K562 (cell line): ENCODE results near the gene CAB39.

Source experiments
- BRCA1 ChIP-seq, 2 experiments: fragments of 450-650 bp in 1 of 2; sonication (generic) in 1 of 2; formaldehyde crosslinking in 1 of 2; IDR thresholded peaks; 2 replicates each; pipeline versions ENCODE4 v1.5.0 to v1.6.1; 2017 to 2020; ENCODE audit warnings: mild to moderate bottlenecking in 1 of 2, missing genetic modification reagents in 1 of 2
- EZH2 ChIP-seq: IDR thresholded peaks from 2 replicates; pipeline ENCODE4 v1.6.1; 2012; ENCODE audit warnings: low read depth, mild to moderate bottlenecking, inconsistent platforms, low read length, borderline replicate concordance
- LEF1 ChIP-seq: fragments of 450-650 bp; IDR thresholded peaks from 2 replicates; pipeline ENCODE4 v1.6.1; 2016; ENCODE audit warnings: mild to moderate bottlenecking
- MTF1 ChIP-seq: fragments of 250-450 bp; sonication (Bioruptor Pico); IDR thresholded peaks from 2 replicates; pipeline ENCODE4 v1.9.0; 2021; ENCODE audit warnings: moderate library complexity, mild to moderate bottlenecking, inconsistent platforms, borderline replicate concordance
- MXI1 ChIP-seq: IDR thresholded peaks from 2 replicates; pipeline ENCODE4 v1.6.1; 2011; ENCODE audit warnings: low read depth, mild to moderate bottlenecking, improper control_type of control experiment, low read length
- NFIC ChIP-seq: fragments of 450-650 bp; IDR thresholded peaks from 2 replicates; pipeline ENCODE4 v1.6.1; 2017; ENCODE audit warnings: mild to moderate bottlenecking, inconsistent platforms
- NR1H2 ChIP-seq: sonication (generic); formaldehyde crosslinking; IDR thresholded peaks from 2 replicates; pipeline ENCODE4 v1.4.0; 2020; ENCODE audit warnings: mild to moderate bottlenecking, missing genetic modification reagents
- POLR2A ChIP-seq: fragments of 450-650 bp; conservative IDR thresholded peaks from 2 replicates; pipeline ENCODE4 v1.6.1; 2016
- SAFB ChIP-seq: fragments of 200-400 bp; formaldehyde crosslinking; IDR thresholded peaks from 2 replicates; pipeline ENCODE4 v1.6.1; 2017; ENCODE audit warnings: low read depth, low read length, borderline replicate concordance
- ZNF644 ChIP-seq: fragments of 200-800 bp; sonication (Bioruptor generic); IDR thresholded peaks from 2 replicates; pipeline ENCODE4 v1.6.1; 2016; ENCODE audit warnings: low read depth, missing genetic modification characterization, missing compliant biosample characterization
- TF ChIP-seq, protein P1 (sequence below), 2 experiments: fragments of 200-800 bp in 1 of 2; sonication (Bioruptor generic) in 1 of 2; sonication (generic) in 1 of 2; formaldehyde crosslinking in 1 of 2; IDR thresholded peaks in 1 of 2; conservative IDR thresholded peaks in 1 of 2; 2 replicates each; pipeline versions ENCODE4 v1.5.0 to v1.6.1; 2016 to 2020; ENCODE audit warnings: missing compliant biosample characterization in 1 of 2, missing genetic modification characterization in 1 of 2, missing genetic modification reagents in 1 of 2
- TF ChIP-seq, protein P2 (sequence below), 3 experiments: IDR thresholded peaks in 2 of 3; conservative IDR thresholded peaks in 1 of 3; 2 replicates each; pipeline ENCODE4 v1.5.1; 2011 to 2012; ENCODE audit warnings: low read length in 3 of 3, mild to moderate bottlenecking in 3 of 3, control low read depth in 2 of 3, improper control_type of control experiment in 1 of 3, inconsistent platforms in 1 of 3, low read depth in 1 of 3, mixed read lengths in 1 of 3, moderate library complexity in 1 of 3; ENCODE audit not compliant: insufficient read depth in 2 of 3
- TF ChIP-seq, protein P3 (sequence below): conservative IDR thresholded peaks from 2 replicates; pipeline ENCODE4 v1.6.1; 2011; ENCODE audit warnings: low read depth, mild to moderate bottlenecking, low read length; ENCODE audit not compliant: control insufficient read depth

DNA sequence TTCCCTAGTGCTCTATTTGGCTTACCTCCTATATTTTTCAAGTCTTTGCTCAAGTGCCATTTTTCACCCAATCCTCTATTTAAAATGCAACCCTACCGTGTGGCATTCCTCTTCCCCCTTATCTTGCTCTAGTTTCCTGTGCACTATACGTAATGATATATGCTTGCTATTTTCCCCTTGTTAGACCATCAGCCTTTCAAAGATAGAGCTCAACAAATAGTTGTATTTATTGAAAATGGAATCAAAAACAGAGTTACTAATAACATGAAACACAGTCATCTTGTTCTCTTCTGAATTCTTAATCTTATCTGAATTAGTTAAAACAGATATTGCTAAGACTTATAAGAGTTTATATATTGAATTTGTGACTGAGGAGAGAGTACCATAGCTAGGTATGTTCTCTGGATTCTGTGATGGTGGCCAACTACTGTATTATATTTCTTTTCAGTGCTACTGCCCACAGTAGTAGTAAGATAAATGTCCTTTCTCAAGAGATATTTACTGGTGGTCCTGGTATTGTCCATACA, 55.3 kb downstream of the CAB39 start:
- TF ChIP-seq MXI1 (no peak), NR1H2 (CRISPR knock-in tag) (no peak), SAFB (no peak), MTF1 (no peak), POLR2A (no peak), ZNF644 (no peak), LEF1 (no peak), NFIC (no peak), BRCA1 (IDR thresholded peaks at IDR 0.05) (no peak), BRCA1 (CRISPR knock-in tag; IDR thresholded peaks at IDR 0.05) (no peak), EZH2 (no peak)
- TF ChIP-seq, protein P1, sequence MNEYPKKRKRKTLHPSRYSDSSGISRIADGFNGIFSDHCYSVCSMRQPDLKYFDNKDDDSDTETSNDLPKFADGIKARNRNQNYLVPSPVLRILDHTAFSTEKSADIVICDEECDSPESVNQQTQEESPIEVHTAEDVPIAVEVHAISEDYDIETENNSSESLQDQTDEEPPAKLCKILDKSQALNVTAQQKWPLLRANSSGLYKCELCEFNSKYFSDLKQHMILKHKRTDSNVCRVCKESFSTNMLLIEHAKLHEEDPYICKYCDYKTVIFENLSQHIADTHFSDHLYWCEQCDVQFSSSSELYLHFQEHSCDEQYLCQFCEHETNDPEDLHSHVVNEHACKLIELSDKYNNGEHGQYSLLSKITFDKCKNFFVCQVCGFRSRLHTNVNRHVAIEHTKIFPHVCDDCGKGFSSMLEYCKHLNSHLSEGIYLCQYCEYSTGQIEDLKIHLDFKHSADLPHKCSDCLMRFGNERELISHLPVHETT (CRISPR knock-in tag; conservative IDR thresholded peaks at IDR 0.05 in 1 of 2, IDR thresholded peaks at IDR 0.05 in 1 of 2): no peak
- TF ChIP-seq, protein P2, sequence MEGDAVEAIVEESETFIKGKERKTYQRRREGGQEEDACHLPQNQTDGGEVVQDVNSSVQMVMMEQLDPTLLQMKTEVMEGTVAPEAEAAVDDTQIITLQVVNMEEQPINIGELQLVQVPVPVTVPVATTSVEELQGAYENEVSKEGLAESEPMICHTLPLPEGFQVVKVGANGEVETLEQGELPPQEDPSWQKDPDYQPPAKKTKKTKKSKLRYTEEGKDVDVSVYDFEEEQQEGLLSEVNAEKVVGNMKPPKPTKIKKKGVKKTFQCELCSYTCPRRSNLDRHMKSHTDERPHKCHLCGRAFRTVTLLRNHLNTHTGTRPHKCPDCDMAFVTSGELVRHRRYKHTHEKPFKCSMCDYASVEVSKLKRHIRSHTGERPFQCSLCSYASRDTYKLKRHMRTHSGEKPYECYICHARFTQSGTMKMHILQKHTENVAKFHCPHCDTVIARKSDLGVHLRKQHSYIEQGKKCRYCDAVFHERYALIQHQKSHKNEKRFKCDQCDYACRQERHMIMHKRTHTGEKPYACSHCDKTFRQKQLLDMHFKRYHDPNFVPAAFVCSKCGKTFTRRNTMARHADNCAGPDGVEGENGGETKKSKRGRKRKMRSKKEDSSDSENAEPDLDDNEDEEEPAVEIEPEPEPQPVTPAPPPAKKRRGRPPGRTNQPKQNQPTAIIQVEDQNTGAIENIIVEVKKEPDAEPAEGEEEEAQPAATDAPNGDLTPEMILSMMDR (IDR thresholded peaks at IDR 0.05 in 2 of 3, conservative IDR thresholded peaks at IDR 0.05 in 1 of 3; ENCODE audit: insufficient read depth in 2 of 3, low read depth in 1 of 3, low read length in 3 of 3): no peak
- TF ChIP-seq, protein P3, sequence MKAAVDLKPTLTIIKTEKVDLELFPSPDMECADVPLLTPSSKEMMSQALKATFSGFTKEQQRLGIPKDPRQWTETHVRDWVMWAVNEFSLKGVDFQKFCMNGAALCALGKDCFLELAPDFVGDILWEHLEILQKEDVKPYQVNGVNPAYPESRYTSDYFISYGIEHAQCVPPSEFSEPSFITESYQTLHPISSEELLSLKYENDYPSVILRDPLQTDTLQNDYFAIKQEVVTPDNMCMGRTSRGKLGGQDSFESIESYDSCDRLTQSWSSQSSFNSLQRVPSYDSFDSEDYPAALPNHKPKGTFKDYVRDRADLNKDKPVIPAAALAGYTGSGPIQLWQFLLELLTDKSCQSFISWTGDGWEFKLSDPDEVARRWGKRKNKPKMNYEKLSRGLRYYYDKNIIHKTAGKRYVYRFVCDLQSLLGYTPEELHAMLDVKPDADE: no peak
